ENCODE results near the gene SENP5.
"Not testable (repeated sequence)": the region's sequence is repeated elsewhere in the genome, so short reads cannot be mapped to it uniquely, and the experiment has no call there.

SENP5 gene

GRCh38 chr3:196932600-196932999, 64.9 kb downstream of the SENP5 start:
- no peak overlapping the region for H3K4me3 ChIP-seq (ENCODE audit: low read depth, low read length)
- no peak for TF ChIP-seq CTCF (IDR thresholded peaks at IDR 0.05; ENCODE audit: insufficient read depth, low read depth, low read length, missing control alignments)
- DNase-seq (ENCODE audit: low read depth): peak; percentile 64

GRCh38 chr3:196936288-196936687, 68.6 kb downstream of the SENP5 start:
- no peak for TF ChIP-seq CTCF (IDR thresholded peaks at IDR 0.05; ENCODE audit: insufficient read depth, low read depth, low read length, missing control alignments)
- DNase-seq (ENCODE audit: low read depth): no peak

GRCh38 chr3:196938124-196938523, 70.4 kb downstream of the SENP5 start:
- no peak for TF ChIP-seq CTCF (IDR thresholded peaks at IDR 0.05; ENCODE audit: insufficient read depth, low read depth, low read length, missing control alignments)
- H3K4me3 ChIP-seq (ENCODE audit: low read depth, low read length): no peak overlapping the region
- no peak for DNase-seq (ENCODE audit: low read depth)

More at GRCh38 chr3:196936288-196936687, 68.6 kb downstream of the SENP5 start:
- H3K4me3 ChIP-seq (ENCODE audit: low read depth, low read length): no peak overlapping the region

GRCh38 chr3:196938576-196938975, 70.9 kb downstream of the SENP5 start:
- no peak overlapping the region for H3K4me3 ChIP-seq (ENCODE audit: low read depth, low read length)
- no peak for DNase-seq (ENCODE audit: low read depth)
- no peak for TF ChIP-seq CTCF (IDR thresholded peaks at IDR 0.05; ENCODE audit: insufficient read depth, low read depth, low read length, missing control alignments)

GRCh38 chr3:196941729-196942225, 74.1 kb downstream of the SENP5 start:
- TF ChIP-seq CTCF (IDR thresholded peaks at IDR 0.05; ENCODE audit: insufficient read depth, low read depth, low read length, missing control alignments): no peak
- DNase-seq (ENCODE audit: low read depth): peak; percentile 67
- peak overlapping the region; percentile 86 for H3K4me3 ChIP-seq (ENCODE audit: low read depth, low read length)

GRCh38 chr3:196942226-196942914, 74.7 kb downstream of the SENP5 start, which contains the start of gene NCBP2:
TSS of gene NCBP2 (minus strand) at chr3:196942528. CDS start at chr3:196942503, 25 bp downstream.
- peak within 1 kb of the TSS; percentile 86 for H3K4me3 ChIP-seq (ENCODE audit: low read depth, low read length)
- DNase-seq (ENCODE audit: low read depth): peak; percentile 99
- TF ChIP-seq CTCF (IDR thresholded peaks at IDR 0.05; ENCODE audit: insufficient read depth, low read depth, low read length, missing control alignments): peak; percentile 78

GRCh38 chr3:196942915-196943277, 75.2 kb downstream of the SENP5 start:
- DNase-seq (ENCODE audit: low read depth): peak; percentile 52
- peak overlapping the region; percentile 72 for H3K4me3 ChIP-seq (ENCODE audit: low read depth, low read length)
- no peak for TF ChIP-seq CTCF (IDR thresholded peaks at IDR 0.05; ENCODE audit: insufficient read depth, low read depth, low read length, missing control alignments)

- peak overlapping the region; percentile 72; the same call in 1 of the 2 replicates for H3K4me3 ChIP-seq (ENCODE audit: low read depth, low read length)
- not testable (repeated sequence) for DNase-seq (ENCODE audit: low read depth)
Observed at GRCh38 chr3:196944037-196944790, 76.5 kb downstream of the SENP5 start.

Measured in GM12865 (cell line).